Measurements from ENCODE around the gene LHPP.

Gene LHPP

DNA sequence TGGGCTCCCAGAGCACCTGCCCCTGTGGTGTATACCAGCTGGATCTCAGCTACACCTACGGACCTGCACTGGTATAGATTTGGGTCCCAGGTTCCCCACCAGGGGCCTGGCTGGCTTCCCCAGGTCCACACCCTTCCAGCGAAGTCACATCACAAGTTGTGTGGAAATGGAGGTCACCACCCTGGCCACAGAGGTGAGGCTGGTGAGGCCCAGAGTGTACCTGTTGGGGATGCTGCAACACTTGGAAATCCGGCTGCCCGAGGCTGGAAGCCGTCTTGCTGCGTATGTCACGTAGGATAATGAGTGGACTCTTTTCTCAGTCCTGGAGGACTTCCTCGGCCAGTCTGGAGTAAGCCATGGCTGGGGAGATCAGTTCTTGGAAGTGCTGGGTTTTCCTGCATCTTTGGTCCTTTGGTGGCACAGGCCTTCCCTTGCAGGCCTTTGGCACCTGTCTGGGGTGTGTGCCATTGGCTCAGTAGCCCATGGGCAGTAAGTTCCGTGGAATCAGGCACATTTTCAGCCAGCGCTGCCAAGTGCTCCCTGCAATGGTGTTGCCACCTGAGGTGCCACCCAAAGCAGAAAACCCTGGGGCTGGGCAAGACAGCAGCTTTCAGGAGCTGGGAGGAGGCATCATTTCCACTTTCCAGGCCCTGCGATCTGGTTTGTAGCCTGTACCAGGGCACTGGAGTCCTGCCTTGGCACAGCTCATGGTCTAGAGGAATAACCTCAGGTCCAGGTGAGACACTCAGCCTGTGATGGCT, 97.9 kb downstream of the LHPP start:
- ChIA-PET CTCF (no interaction called here), POLR2A (no interaction called here)
- H3K4me3 ChIP-seq (ENCODE audit: low read depth, low read length): no peak overlapping the region
- no peaks in the 10 kb centered on the region for H3K9me3 ChIP-seq (ENCODE audit: control insufficient read depth, insufficient read depth, low read depth, low read length)
- H3K4me1 ChIP-seq (ENCODE audit: control insufficient read depth, insufficient read depth, low read length): no peaks in the 10 kb centered on the region
- H3K36me3 ChIP-seq (ENCODE audit: control insufficient read depth in 2 of 2, insufficient read depth in 1 of 2, low read length in 2 of 2): no peaks in the 10 kb centered on the region
- H3K27ac ChIP-seq (ENCODE audit: extremely low read depth, low read depth, low read length): no peak overlapping the region
- TF ChIP-seq KLF10 (tag by site-specific recombination; IDR thresholded peaks at IDR 0.05): no peak
- no peak for TF ChIP-seq ZNF221 (tag by site-specific recombination; IDR thresholded peaks at IDR 0.05; ENCODE audit: borderline replicate concordance)
- no peak for TF ChIP-seq SP3 (tag by site-specific recombination; IDR thresholded peaks at IDR 0.05)
- TF ChIP-seq KLF9 (tag by site-specific recombination; IDR thresholded peaks at IDR 0.05; ENCODE audit: low read depth): no peak
- no peak for TF ChIP-seq ZNF660 (tag by site-specific recombination; IDR thresholded peaks at IDR 0.05)
- TF ChIP-seq, protein P1, sequence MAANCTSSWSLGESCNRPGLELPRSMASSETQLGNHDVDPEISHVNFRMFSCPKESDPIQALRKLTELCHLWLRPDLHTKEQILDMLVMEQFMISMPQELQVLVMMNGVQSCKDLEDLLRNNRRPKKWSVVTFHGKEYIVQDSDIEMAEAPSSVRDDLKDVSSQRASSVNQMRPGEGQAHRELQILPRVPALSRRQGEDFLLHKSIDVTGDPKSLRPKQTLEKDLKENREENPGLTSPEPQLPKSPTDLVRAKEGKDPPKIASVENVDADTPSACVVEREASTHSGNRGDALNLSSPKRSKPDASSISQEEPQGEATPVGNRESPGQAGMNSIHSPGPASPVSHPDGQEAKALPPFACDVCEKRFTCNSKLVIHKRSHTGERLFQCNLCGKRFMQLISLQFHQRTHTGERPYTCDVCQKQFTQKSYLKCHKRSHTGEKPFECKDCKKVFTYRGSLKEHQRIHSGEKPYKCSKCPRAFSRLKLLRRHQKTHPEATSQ (tag by site-specific recombination; IDR thresholded peaks at IDR 0.05): no peak
- TF ChIP-seq ZNF248 (tag by site-specific recombination; IDR thresholded peaks at IDR 0.05): no peak
- TF ChIP-seq, protein P2, sequence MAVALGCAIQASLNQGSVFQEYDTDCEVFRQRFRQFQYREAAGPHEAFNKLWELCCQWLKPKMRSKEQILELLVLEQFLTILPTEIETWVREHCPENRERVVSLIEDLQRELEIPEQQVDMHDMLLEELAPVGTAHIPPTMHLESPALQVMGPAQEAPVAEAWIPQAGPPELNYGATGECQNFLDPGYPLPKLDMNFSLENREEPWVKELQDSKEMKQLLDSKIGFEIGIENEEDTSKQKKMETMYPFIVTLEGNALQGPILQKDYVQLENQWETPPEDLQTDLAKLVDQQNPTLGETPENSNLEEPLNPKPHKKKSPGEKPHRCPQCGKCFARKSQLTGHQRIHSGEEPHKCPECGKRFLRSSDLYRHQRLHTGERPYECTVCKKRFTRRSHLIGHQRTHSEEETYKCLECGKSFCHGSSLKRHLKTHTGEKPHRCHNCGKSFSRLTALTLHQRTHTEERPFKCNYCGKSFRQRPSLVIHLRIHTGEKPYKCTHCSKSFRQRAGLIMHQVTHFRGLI (tag by site-specific recombination; IDR thresholded peaks at IDR 0.05): no peak

DNA sequence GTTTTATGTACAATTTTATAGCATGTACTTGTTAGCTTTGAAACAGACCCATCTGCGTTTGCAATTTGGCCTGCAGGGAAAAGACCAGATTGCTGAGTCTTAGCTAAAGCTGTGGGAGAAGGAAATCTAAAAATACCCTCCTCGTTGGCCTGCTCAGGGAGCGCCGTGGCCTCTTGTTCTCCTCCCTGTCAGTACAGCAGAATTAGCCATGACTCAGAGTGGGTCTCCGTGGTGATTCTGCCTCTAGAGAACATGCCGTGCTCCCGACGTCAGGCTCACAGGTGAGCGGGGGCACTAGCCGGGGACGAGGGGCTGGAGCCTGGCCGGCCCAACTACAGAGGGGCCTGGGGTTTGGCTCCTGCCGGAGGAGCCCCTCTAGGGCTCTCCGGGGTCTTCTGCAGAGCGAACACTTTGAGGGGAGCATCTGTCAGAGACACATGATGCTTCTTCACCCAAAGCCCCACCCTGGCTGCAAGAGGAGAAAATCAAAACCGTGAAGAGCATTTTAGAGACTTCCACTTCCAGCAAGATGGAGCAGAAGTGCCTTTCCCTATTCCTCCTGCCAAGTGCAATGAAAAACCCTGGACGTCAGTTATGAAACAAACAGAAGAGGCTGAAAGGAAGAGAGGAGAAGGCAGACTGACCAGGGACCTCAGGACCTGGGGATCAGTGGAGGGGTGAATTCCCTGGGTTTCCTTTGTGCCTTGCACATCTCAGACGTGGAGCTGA, 98.9 kb downstream of the LHPP start:
- no peaks in the 10 kb centered on the region for H3K9me3 ChIP-seq (ENCODE audit: control insufficient read depth, insufficient read depth, low read depth, low read length)
- no peak overlapping the region for H3K4me3 ChIP-seq (ENCODE audit: low read depth, low read length)
- POLR2A ChIA-PET: no interaction called here
- H3K27ac ChIP-seq (ENCODE audit: extremely low read depth, low read depth, low read length): no peak overlapping the region
- no peaks in the 10 kb centered on the region for H3K36me3 ChIP-seq (ENCODE audit: control insufficient read depth in 2 of 2, insufficient read depth in 1 of 2, low read length in 2 of 2)
- H3K4me1 ChIP-seq (ENCODE audit: control insufficient read depth, insufficient read depth, low read length): no peaks in the 10 kb centered on the region
- CTCF ChIA-PET: no interaction called here
- TF ChIP-seq SETDB1 (IDR thresholded peaks at IDR 0.05; ENCODE audit: insufficient read length, low read length) (no peak), ZFP3 (tag by site-specific recombination; IDR thresholded peaks at IDR 0.05; ENCODE audit: low read depth) (no peak), ZNF530 (tag by site-specific recombination; IDR thresholded peaks at IDR 0.05; ENCODE audit: low read depth) (no peak), ZNF747 (tag by site-specific recombination; IDR thresholded peaks at IDR 0.05) (no peak), ZNF266 (tag by site-specific recombination; IDR thresholded peaks at IDR 0.05; ENCODE audit: low read depth) (no peak), KLF10 (tag by site-specific recombination; IDR thresholded peaks at IDR 0.05) (no peak), ZNF555 (tag by site-specific recombination; conservative IDR thresholded peaks at IDR 0.05) (no peak), ZNF155 (tag by site-specific recombination; IDR thresholded peaks at IDR 0.05) (no peak), ZBTB1 (tag by site-specific recombination; IDR thresholded peaks at IDR 0.05) (no peak), ZNF23 (tag by site-specific recombination; IDR thresholded peaks at IDR 0.05; ENCODE audit: borderline replicate concordance) (no peak), HOXD13 (CRISPR knock-in tag; IDR thresholded peaks at IDR 0.05; ENCODE audit: borderline replicate concordance) (no peak), KLF16 (tag by site-specific recombination; IDR thresholded peaks at IDR 0.05) (no peak), ZNF677 (tag by site-specific recombination; IDR thresholded peaks at IDR 0.05) (no peak)
